Stimulated activated CD8-positive, alpha-beta memory T cell treated with anti-CD3 and anti-CD28 coated beads, Interleukin-12 subunit alpha, Interleukin-12 subunit beta, amount 100 ng/mL, for 1 hour (primary cell): Measurements from ENCODE around the gene LAP3.
"Not testable (repeated sequence)": the region's sequence is repeated elsewhere in the genome, so short reads cannot be mapped to it uniquely, and the experiment has no call there.

ENCODE experiments used
- DNase-seq: peaks from one replicate; pipeline ENCODE4 v3.0.0-alpha.2; 2020; ENCODE audit warnings: low read depth

Gene LAP3

GRCh38 chr4:17562157-17562556, 14.8 kb upstream of the LAP3 start:
- DNase-seq: no peak

GRCh38 chr4:17565846-17566245, 11.2 kb upstream of the LAP3 start:
- DNase-seq: no peak

GRCh38 chr4:17567271-17567670, 9.7 kb upstream of the LAP3 start:
- DNase-seq: no peak

- no peak for DNase-seq
These were observed 2.8 kb upstream of the LAP3 start for GRCh38 chr4:17574206-17574605.

- DNase-seq: not testable (repeated sequence)
These were observed 1.8 kb upstream of the LAP3 start for GRCh38 chr4:17575177-17575576.

- no peak for DNase-seq
These were observed 875 bp downstream of the LAP3 start for GRCh38 chr4:17577665-17578481.

GRCh38 chr4:17578482-17578891, 1.5 kb downstream of the LAP3 start:
- no peak for DNase-seq

- DNase-seq: no peak
These were observed 4.0 kb downstream of the LAP3 start for GRCh38 chr4:17580969-17581368.

- DNase-seq: no peak
These were observed 6.3 kb downstream of the LAP3 start for GRCh38 chr4:17583276-17583675.

- DNase-seq: no peak
These were observed 6.9 kb downstream of the LAP3 start for GRCh38 chr4:17583941-17584340.

GRCh38 chr4:17584521-17585213, 7.7 kb downstream of the LAP3 start:
- no peak for DNase-seq

GRCh38 chr4:17587094-17587822, 10.3 kb downstream of the LAP3 start:
- DNase-seq: no peak

- DNase-seq: no peak
These were observed 12.4 kb downstream of the LAP3 start for GRCh38 chr4:17589355-17589754.

GRCh38 chr4:17595471-17596005, 18.5 kb downstream of the LAP3 start:
- no peak for DNase-seq

- no peak for DNase-seq
These were observed 20.5 kb downstream of the LAP3 start for GRCh38 chr4:17597517-17597916.

GRCh38 chr4:17599826-17600225, 22.8 kb downstream of the LAP3 start:
- DNase-seq: no peak

GRCh38 chr4:17605236-17605635, 28.2 kb downstream of the LAP3 start:
- DNase-seq: no peak

- DNase-seq: peak; percentile 16
These were observed 36.9 kb downstream of the LAP3 start for GRCh38 chr4:17613761-17614415.

GRCh38 chr4:17614416-17615299, 37.7 kb downstream of the LAP3 start, which contains the start of gene MED28:
Gene MED28, plus strand, starts transcription at chr4:17614641. Its CDS starts 14 bp downstream, at chr4:17614655.
- peak; percentile 93 for DNase-seq

- DNase-seq: no peak
These were observed 39.3 kb downstream of the LAP3 start for GRCh38 chr4:17616283-17616682.

- no peak for DNase-seq
These were observed 41.9 kb downstream of the LAP3 start for GRCh38 chr4:17618926-17619325.
